ENCODE data around the gene P3H3.

The P3H3 gene

GRCh38 chr12:6819106-6820030 lies 8.8 kb upstream of the P3H3 start:
- TF ChIP-seq YY1 (IDR thresholded peaks at IDR 0.05; ENCODE audit: low read depth) (no peak), EGR1 (IDR thresholded peaks at IDR 0.05) (no peak), REST (IDR thresholded peaks at IDR 0.05; ENCODE audit: low read depth) (no peak), FOXM1 (IDR thresholded peaks at IDR 0.05; ENCODE audit: borderline replicate concordance, low read depth) (no peak), USF1 (IDR thresholded peaks at IDR 0.05) (no peak)

- TF ChIP-seq USF1 (IDR thresholded peaks at IDR 0.05) (no peak), YY1 (IDR thresholded peaks at IDR 0.05; ENCODE audit: low read depth) (no peak), NFIC (IDR thresholded peaks at IDR 0.05) (no peak), TCF12 (IDR thresholded peaks at IDR 0.05; ENCODE audit: low read depth) (no peak), EGR1 (IDR thresholded peaks at IDR 0.05) (no peak), TAF1 (IDR thresholded peaks at IDR 0.05; ENCODE audit: low read depth) (no peak), REST (IDR thresholded peaks at IDR 0.05; ENCODE audit: low read depth) (no peak), CREB1 (IDR thresholded peaks at IDR 0.05; ENCODE audit: low read depth) (no peak), RAD21 (IDR thresholded peaks at IDR 0.05; ENCODE audit: low read depth) (no peak)
Observed at GRCh38 chr12:6820166-6820565, 8.0 kb upstream of the P3H3 start.

GRCh38 chr12:6821591-6822425 lies 6.4 kb upstream of the P3H3 start, which contains the start of gene GPR162:
GPR162 (plus strand) TSS chr12:6821821; CDS start chr12:6823899, 2,078 bp downstream.
- TF ChIP-seq TCF12 (IDR thresholded peaks at IDR 0.05; ENCODE audit: low read depth) (no peak), TAF1 (IDR thresholded peaks at IDR 0.05; ENCODE audit: low read depth) (no peak), NFIC (IDR thresholded peaks at IDR 0.05) (no peak), RAD21 (IDR thresholded peaks at IDR 0.05; ENCODE audit: low read depth) (no peak), CEBPB (IDR thresholded peaks at IDR 0.05) (no peak), TEAD4 (IDR thresholded peaks at IDR 0.05) (no peak), ZBTB7A (IDR thresholded peaks at IDR 0.05; ENCODE audit: low read depth) (peak; percentile 64), EGR1 (IDR thresholded peaks at IDR 0.05) (no peak)

GRCh38 chr12:6822426-6823135 lies 5.6 kb upstream of the P3H3 start:
- TF ChIP-seq EP300 (IDR thresholded peaks at IDR 0.05; ENCODE audit: borderline replicate concordance) (no peak), TAF1 (IDR thresholded peaks at IDR 0.05; ENCODE audit: low read depth) (no peak), REST (IDR thresholded peaks at IDR 0.05; ENCODE audit: low read depth) (no peak), MAX (IDR thresholded peaks at IDR 0.05) (no peak), FOXM1 (IDR thresholded peaks at IDR 0.05; ENCODE audit: borderline replicate concordance, low read depth) (no peak), NFIC (IDR thresholded peaks at IDR 0.05) (no peak), TCF12 (IDR thresholded peaks at IDR 0.05; ENCODE audit: low read depth) (no peak), RAD21 (IDR thresholded peaks at IDR 0.05; ENCODE audit: low read depth) (no peak), TEAD4 (IDR thresholded peaks at IDR 0.05) (no peak)
